GM12891 (cell line): ENCODE measurements around the gene PI16.

ENCODE experiments used
- POLR2A ChIP-seq: IDR thresholded peaks from 2 replicates; pipeline ENCODE4 v1.6.1; 2011; ENCODE audit warnings: low read depth, low read length, control low read depth
- POLR2AphosphoS5 ChIP-seq: IDR thresholded peaks from 2 replicates; pipeline ENCODE4 v1.6.1; 2011; ENCODE audit warnings: low read depth, low read length, control low read depth
- SPI1 ChIP-seq: IDR thresholded peaks from 2 replicates; pipeline ENCODE4 v1.6.1; 2011; ENCODE audit warnings: low read depth, low read length, control low read depth
- TAF1 ChIP-seq: IDR thresholded peaks from 2 replicates; pipeline ENCODE4 v1.6.1; 2011; ENCODE audit warnings: low read depth, low read length, control low read depth

DNA sequence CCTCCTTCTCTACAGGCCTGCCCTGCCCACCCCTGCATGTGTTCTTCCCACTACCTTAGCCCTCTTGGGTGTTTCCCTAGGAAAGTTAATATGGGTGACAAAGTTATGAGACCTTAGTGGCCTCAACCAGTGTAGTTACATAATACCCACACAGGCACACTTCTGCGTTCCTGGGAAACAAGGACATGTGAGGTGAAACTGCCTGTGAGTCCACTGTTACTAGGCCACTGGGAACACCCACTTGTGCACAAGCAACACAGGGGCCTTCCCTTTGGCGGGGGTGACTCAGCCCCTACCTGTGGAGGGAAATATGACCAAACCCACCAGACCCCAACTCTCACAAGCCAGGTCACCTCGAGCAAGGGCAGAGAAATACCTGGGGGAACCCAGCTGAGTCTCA is 12.8 kb downstream of the PI16 start:
- TF ChIP-seq POLR2A (peak; percentile 12), POLR2AphosphoS5 (peak; percentile 61; the same call in 1 of the 2 replicates), TAF1 (no peak), SPI1 (no peak)
